AG04449 (cell line): Measurements from ENCODE around the gene STRN3.
A peak's percentile ranks its signal among the peaks of the same experiment; 100 is the strongest.
"Not testable (repeated sequence)": the region's sequence is repeated elsewhere in the genome, so short reads cannot be mapped to it uniquely, and the experiment has no call there.

Experiments used
- CTCF ChIA-PET: fragments of 350-600 bp; formaldehyde crosslinking; extraction: SDS; loops from one replicate; lab custom pipeline; 2021; ENCODE audit warnings: antibody characterized with exemption; lab: Yijun Ruan, JAX
- POLR2A ChIA-PET: fragments of 400-600, 350-600 bp; formaldehyde crosslinking; extraction: SDS; loops from one replicate; lab custom pipeline; 2020; ENCODE audit warnings: antibody characterized with exemption, inconsistent platforms; lab: Yijun Ruan, JAX
- DNase-seq: peaks from one replicate; pipeline ENCODE4 v3.0.0-alpha.2; 2010; ENCODE audit warnings: low read depth, low spot score
- H3K4me3 ChIP-seq: 2 replicates; pipeline ENCODE4 v1.5.1; 2011; ENCODE audit warnings: low read depth, mild to moderate bottlenecking, control low read depth, low read length
- TF ChIP-seq, protein P1 (sequence below): IDR thresholded peaks from one replicate; pipeline ENCODE4 v1.5.1; 2011; ENCODE audit warnings: mild to moderate bottlenecking, moderate library complexity, low read length, control low read depth, inconsistent platforms; ENCODE audit not compliant: insufficient read depth; ENCODE audit errors: missing control alignments

The STRN3 gene

DNA sequence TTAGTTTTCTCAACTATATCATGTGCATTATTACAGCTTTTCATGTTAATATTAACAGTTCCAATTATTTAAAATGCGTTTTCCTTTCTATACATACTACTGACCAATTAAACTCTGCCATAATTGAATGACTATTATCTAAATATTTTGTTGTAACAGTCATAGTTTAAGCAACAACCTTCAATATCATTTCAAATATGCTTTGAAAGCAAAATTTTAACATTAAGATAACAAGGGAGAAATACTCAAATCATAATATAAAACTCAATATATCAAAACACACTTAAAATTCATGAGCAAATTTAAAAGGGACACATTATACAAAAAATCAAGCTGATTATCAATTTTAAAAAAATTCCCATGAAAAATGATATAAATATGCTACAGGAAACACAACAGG, 111.4 kb downstream of the STRN3 start:
- CTCF ChIA-PET: interaction anchor here (1.5 kb wide), 1 partner anchor 16 kb away, joined by 3 read pairs; no protein-coding TSS in a partner anchor

DNA sequence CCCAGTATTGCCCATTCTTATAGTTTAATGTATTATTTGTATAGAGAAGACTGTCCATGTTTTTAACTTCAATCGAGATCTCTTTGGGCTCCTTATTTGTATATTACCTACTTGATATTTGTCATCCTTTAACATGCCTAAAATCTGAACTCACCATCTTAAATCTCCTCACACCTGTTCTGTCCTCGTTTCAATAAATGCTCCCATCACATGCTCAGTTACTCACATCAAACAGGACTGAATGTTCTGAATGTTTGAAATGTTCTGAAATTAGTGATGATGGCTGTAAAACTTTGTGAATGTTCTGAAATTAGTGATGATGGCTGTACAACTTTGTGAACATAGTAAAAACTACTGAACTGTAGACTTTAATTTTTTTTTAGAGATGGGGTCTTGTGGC, 117.4 kb downstream of the STRN3 start:
- TF ChIP-seq, protein P1, sequence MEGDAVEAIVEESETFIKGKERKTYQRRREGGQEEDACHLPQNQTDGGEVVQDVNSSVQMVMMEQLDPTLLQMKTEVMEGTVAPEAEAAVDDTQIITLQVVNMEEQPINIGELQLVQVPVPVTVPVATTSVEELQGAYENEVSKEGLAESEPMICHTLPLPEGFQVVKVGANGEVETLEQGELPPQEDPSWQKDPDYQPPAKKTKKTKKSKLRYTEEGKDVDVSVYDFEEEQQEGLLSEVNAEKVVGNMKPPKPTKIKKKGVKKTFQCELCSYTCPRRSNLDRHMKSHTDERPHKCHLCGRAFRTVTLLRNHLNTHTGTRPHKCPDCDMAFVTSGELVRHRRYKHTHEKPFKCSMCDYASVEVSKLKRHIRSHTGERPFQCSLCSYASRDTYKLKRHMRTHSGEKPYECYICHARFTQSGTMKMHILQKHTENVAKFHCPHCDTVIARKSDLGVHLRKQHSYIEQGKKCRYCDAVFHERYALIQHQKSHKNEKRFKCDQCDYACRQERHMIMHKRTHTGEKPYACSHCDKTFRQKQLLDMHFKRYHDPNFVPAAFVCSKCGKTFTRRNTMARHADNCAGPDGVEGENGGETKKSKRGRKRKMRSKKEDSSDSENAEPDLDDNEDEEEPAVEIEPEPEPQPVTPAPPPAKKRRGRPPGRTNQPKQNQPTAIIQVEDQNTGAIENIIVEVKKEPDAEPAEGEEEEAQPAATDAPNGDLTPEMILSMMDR: no peak
- ChIA-PET CTCF (no interaction called here), POLR2A (no interaction called here)
- DNase-seq: no peak
- H3K4me3 ChIP-seq: no peak overlapping the region

More for the DNA sequence above, 111.4 kb downstream of the STRN3 start:
- no peak for DNase-seq
- H3K4me3 ChIP-seq: no peak overlapping the region
- POLR2A ChIA-PET: no interaction called here
- TF ChIP-seq, protein P1: no peak

DNA sequence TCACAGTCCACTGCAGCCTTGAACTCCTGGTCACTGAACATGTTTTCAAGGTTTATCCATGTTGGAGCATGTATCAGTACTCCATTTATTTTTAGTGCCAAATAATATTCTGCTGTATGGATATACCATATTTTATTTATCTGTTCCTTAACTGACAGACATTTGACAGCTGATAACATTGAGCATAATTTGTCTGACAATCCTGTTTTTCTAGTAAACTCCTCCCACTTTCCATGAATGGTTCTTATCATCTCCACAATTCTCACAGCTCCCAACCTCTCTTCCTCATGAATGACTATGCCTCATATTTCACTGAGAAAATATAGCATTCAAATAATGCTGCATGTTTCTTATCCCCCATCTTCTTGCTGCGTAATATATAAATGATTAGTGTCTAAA, 118.5 kb downstream of the STRN3 start:
- H3K4me3 ChIP-seq: no peak overlapping the region
- TF ChIP-seq, protein P1: no peak
- POLR2A ChIA-PET: no interaction called here
- no peak for DNase-seq
- CTCF ChIA-PET: interaction anchor here (1.3 kb wide), 1 partner anchor 32 kb away, joined by 3 read pairs; no protein-coding TSS in a partner anchor

DNA sequence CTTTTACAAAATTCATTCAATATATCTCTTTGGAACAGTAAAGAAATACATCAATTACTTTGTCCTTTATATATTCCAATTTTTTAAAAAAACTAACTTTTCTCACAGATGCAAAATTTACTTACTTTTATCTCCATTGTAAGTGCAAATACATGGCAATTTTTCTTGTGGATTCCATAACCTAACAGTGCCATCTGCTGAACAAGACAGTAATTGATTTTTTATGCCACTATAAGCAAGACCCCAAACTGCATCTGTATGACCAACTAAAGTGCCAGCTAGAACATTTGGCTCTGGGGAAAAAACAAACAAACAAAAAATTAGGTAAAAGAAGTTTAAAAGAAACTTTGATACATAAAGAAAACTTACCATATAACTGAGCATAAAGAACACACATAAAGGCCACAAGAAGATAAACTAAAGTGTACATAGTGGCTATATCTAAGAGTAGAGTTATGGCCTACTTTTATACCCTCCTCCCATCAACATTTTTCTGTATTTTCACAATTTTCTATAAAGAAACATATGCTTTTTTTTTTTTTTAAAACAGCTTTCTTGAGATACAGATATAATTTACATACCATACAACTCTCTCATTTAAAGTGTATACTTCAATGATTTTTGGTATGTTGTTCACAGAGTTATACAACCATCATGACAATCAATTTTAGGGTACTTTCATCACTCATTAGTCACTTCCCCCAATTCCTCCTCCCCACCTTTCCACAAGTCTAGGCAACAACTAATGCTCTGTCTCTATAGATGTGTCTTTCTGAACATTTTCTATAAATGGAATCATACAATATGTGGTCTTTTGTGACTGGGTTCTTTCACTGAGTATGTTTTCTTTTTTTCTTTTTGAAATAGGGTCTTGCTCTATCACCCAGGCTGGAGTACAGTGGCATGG, 119.2 kb downstream of the STRN3 start:
- H3K4me3 ChIP-seq: no peak overlapping the region
- TF ChIP-seq, protein P1: peak; percentile 20
- no peak for DNase-seq
- ChIA-PET CTCF (interaction anchor here (1.3 kb wide), 1 partner anchor 31 kb away, joined by 3 read pairs; no protein-coding TSS in a partner anchor), POLR2A (no interaction called here)

DNA sequence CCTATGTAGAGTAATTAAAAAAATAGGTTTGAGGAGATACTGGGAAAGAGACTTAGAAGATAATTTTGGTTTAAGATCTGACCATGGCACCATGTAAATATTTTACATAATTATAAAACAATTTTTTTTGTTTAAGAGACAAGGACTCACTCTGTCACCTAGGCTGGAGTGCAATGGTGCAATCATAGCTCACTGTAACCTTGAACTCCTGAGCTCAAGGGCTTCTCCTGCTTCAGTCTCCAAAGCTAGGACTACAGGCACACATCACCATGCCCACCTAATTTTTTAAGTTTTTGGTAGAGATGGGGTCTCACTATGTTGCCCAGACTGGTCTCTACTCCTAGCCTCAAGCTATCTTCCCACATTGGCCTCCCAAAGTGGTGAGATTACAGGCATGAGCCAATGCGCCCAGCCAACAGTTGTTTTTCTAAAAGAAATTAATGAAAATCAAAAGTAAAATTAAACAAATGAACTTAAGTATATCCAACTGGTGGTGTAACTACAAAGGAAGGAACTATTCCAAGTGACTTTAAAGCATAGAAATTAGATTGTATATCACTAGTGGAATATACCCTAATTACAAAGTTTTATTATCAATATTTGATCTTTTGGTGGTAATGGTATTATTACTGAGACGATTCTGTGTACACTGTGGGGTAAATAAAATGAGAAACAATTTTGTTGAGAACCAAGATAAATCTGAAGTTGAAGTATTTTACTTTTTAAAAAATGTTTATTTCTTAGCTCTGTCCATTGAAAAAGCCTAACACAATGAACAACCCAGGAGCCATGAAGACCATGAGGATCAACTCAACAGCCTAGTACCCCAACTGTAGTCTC, 122.7 kb downstream of the STRN3 start:
- DNase-seq: no peak
- ChIA-PET POLR2A (no interaction called here), CTCF (interaction anchor here (0.7 to 1.7 kb wide), 3 partner anchors 8 to 179 kb away, joined by 3 to 4 read pairs (median 3); no protein-coding TSS in a partner anchor)
- TF ChIP-seq, protein P1: no peak
- H3K4me3 ChIP-seq: no peak overlapping the region

DNA sequence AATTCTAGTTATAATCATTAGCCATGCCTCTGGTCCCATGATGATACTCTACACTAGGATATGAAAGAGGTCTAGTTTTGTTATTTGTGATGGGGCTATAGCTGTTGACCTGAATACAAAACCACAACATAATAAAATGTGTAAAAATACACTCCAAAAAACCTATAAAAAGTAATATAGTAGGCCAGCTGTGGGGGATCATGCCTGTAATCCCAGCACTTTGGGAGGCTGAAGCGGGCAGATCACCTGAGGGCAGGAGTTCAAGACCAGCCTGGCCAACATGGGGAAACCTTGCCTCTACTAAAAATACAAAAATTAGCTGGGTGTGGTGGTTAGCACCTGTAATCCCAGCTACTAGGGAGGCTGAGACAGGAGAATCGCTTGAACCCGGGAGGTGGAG, 129.1 kb downstream of the STRN3 start:
- CTCF ChIA-PET, DNase-seq, H3K4me3 ChIP-seq, POLR2A ChIA-PET: not testable (repeated sequence)
